ENCODE results near the gene DHX35.

DNA sequence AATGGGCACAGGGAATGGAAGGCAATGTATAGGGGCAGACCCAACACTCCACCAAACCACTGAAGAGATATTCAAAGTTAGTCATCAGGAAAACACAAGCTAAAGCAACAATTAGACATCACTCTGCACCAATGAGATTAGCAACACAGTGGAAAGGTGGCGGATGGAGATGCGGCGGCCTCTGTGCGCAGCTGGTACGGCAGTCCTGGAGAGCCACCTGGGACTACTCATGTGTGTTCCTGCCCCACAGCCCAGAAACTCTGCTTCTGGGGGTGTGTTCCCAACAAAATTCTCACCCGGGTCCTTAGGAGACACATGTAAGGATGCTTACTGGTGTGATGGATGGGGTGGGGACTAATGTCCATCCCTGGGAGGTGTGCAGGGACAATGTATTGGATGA is 82.4 kb downstream of the DHX35 start:
- TF ChIP-seq, protein P1, sequence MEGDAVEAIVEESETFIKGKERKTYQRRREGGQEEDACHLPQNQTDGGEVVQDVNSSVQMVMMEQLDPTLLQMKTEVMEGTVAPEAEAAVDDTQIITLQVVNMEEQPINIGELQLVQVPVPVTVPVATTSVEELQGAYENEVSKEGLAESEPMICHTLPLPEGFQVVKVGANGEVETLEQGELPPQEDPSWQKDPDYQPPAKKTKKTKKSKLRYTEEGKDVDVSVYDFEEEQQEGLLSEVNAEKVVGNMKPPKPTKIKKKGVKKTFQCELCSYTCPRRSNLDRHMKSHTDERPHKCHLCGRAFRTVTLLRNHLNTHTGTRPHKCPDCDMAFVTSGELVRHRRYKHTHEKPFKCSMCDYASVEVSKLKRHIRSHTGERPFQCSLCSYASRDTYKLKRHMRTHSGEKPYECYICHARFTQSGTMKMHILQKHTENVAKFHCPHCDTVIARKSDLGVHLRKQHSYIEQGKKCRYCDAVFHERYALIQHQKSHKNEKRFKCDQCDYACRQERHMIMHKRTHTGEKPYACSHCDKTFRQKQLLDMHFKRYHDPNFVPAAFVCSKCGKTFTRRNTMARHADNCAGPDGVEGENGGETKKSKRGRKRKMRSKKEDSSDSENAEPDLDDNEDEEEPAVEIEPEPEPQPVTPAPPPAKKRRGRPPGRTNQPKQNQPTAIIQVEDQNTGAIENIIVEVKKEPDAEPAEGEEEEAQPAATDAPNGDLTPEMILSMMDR (IDR thresholded peaks at IDR 0.05; ENCODE audit: low read depth, low read length, poor library complexity, severe bottlenecking), result no peak
- no peak for TF ChIP-seq EZH2phosphoT487 (IDR thresholded peaks at IDR 0.05; ENCODE audit: borderline replicate concordance, low read length)

Data from DOHH2 (cell line).